OCI-M1 (cell line): ENCODE measurements around the gene PPP2R2D.

ENCODE experiments used
- DNase-seq: peaks from one replicate; lab custom pipeline; 2025; lab: John Stamatoyannopoulos, UW

Gene PPP2R2D

GRCh38 chr10:131889755-131890154 lies 11.1 kb upstream of the PPP2R2D start:
- no peak for DNase-seq

- no peak for DNase-seq
Observed at GRCh38 chr10:131890276-131891195, 10.3 kb upstream of the PPP2R2D start.

DNA sequence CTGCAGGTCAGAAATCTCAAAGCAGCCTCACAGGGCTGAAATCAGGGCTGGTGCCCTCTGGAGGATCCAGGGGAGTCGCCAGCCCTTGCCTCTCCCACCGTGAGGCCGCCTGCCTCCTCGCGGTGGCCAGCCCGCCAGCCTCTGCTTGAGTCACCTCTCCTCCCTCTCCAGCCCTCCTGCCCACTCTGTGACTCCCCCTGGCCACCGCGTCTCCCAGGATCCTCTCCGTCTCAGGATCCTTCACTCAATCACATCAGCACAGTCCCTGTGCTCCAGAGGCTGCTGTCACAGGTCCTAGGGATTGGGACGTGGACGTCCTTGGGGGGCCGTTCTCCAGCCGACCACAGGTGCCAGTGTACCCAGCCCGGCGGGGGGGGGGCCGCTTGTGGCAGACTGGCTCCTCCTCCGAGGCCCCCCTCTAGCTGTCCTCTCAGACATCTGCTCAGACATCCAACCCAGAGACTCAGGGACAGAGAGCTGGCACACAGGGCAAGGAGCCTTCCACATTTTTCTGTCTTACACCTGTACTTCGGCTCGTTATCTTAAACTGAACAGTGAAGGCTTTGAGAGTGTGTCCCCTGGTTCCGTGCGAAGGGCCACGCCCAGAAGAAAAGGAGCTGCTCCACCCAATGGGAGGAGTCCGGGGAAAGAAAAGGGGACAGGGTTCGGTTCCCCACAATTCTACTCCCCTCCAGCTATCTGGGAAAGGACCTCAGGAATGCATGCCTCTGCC lies 9.4 kb upstream of the PPP2R2D start:
- peak; percentile 64 for DNase-seq

DNA sequence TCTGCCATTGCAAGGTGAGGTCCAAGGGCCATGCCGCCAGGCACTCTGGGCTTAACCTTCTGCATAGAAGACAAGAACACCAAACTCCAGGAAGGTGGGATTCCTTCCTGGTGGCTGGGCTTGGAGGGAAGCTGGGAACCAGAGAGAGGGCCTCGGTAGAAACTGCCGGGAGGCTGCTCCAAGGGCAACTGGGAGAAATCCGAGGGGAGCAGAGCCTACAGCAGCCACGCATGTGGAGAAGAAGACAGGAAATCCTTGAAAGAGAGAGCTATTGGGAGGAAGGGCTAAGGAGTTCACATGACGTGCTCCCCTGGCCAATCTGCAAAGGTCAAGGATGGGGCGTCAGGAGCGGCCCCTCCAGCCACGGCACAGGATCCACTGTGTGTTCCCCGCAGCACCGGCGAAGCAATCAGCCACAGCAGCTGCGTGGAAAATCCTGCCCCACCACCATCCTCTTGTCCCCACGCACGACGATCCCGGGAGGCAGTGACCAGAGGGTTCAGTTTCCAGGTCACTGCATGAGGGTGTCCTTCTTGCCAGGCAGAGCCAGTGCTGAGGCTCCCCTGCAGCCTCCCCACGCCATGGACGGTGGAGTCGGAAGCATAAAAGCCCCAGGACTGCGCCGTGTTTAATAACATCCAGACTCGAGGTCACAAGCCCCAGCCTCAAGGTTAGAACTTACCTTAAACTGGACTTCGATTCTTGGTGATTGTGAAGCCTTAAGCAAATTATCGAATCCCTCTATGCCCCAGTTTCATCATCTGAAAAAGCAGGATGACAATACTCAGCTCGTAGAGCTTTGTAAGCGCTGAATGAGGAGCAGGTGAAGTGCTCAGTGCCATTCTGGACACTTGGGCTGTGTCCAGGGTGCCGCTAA lies 8.6 kb upstream of the PPP2R2D start:
- DNase-seq, result no peak

DNA sequence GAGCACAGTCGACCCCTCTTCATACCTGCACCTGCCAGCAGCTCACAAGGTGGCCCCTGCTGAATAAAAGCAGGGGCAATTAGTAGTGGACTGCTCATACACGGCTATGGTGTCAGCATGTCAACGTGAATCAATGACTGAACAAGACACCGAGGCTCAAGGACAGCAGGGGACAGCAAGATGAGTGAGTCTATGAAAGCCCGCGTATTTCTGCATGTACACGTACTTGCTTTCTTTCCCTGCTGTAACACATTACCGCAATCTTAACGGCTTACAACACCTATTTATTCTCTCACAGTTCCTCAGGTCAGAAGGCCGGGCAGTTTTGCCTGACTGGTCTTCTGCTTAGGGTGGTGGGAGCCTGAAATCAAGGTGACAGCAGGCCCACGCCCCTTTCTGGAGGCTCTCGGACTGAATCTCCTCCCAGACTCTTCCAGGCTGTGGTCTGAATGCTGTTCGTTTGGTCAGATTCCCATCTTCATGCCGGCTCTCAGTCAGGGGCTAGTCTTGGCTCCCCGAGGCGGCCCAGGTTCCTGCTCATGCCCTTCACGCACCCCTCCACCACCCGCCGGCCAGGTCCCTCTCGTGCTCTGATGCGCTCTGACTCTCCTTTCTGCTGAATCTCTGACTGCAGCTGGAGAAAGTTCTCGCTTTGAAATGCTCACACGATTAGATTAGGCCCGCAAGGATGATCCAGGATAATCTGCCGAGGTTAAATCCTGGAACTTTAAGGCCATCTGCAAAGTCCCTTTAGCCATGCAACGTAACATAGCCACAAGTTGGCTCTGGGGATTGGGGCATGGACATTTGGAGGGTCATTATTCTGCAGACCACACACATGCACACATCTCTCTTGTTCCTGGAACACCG lies 7.8 kb upstream of the PPP2R2D start:
- DNase-seq, result no peak

DNA sequence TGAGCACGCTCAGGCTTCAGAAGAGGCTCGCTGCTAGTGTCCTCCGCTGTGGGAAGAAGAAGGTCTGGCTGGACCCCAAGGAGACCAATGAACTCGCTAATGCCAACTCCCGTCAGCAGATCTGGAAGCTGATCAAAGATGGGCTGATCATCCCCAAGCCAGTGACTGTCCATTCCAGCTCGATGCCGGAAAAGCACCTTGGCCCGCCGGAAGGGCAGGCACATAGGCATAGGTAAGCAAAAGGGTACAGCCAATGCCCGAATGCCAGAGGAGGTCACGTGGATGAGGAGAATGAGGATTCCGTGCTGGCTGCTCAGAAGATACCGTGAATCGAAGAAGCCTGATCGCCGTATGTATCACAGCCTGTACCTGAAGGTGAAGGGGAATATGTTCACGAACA lies 5.7 kb upstream of the PPP2R2D start:
- DNase-seq, result no peak

DNA sequence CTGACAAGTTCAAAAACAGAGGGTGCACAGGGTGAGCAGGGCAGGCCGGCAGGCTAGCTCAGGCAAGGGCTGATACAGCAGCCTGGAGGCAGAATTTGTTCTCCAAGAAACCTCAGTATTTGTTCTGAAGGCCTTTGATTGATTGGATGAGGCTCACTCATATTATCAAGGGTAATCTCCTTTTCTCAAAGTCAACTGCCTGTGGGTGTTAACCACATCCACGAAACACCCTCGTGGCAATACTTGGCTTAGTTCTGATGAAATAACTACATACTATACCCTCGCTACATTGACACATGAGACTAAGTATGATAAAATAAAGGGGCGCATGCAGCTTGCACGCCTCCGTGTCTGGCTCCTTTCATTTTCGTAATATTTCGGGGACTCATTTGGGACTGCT lies 4.4 kb upstream of the PPP2R2D start:
- peak; percentile 97 for DNase-seq

DNA sequence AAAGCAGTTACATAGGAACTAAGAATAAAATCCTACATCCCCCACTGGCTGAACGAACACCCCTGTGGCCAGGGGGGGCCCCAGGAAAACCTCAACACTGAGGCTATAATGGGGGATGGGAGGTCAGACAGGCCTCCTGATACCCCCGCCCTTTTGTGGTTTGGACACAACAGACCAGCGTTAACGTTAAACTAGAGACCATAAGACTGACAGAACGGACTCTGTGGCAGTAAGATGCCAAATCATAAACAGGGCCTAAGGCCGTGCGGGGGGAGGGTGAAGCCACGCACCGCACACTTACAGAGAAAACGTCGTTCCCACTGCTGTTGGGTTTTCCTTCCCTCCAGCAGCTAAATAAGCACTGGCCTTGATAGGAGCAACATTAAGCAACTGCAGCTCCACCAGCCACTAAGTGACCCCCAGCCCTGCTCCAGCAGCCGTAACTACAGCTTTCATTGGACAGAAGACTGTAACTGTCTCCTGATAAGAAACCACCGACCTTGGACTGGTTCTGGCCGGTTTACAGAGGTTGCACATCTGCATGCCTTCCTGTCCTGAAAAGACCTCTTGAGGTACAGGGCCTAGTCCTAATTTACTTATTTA lies 3.4 kb upstream of the PPP2R2D start:
- DNase-seq, result peak; percentile 100

DNA sequence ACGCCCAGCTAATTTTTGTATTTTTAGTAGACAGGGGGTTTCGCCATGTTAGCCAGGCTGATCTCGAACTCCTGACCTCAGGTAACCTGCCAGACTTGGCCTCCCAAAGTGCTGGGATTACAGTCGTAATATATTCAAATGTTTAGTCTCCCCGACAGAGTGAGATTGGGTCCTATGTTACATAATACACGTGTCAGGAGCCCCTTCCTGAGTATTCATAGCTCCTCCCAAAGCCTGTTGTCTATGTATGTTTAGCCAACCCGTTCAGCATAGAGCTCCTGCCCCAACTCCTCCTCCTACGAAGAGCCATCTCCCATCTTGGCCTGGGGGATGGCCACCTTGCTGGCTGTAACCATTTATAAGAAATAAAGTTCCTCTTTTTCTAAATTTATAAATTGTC lies 2.7 kb upstream of the PPP2R2D start:
- peak; percentile 78 for DNase-seq

GRCh38 chr10:131898713-131899112 lies 2.1 kb upstream of the PPP2R2D start:
- no peak for DNase-seq

DNA sequence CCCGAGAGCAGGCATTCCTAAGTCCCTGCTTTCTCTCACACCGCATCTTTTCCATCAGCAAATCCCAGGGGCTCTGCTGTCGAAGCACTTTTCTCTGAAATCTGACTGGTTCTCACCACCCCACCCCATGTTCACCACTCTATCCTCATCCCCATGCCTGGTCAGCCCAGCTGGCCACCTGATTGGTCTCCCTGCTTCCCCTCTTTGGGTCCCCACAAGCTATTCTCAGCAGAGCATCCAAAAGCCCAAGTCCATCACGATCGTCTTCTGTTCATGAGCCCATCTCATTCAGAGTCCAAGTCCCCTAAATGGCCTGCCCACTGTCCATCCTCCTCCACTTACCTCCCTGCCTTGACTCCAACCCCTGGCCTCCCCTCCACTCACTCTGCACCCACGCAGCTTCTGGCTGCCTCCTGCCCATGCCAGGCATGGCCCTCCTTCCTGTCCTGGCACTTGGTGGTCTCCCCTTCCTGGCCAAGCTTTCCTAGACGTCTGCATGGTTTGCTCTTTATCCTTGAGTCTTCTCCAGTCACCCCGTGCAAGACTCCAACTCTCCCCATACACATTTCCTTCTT lies 1.6 kb upstream of the PPP2R2D start:
- DNase-seq, result no peak

DNA sequence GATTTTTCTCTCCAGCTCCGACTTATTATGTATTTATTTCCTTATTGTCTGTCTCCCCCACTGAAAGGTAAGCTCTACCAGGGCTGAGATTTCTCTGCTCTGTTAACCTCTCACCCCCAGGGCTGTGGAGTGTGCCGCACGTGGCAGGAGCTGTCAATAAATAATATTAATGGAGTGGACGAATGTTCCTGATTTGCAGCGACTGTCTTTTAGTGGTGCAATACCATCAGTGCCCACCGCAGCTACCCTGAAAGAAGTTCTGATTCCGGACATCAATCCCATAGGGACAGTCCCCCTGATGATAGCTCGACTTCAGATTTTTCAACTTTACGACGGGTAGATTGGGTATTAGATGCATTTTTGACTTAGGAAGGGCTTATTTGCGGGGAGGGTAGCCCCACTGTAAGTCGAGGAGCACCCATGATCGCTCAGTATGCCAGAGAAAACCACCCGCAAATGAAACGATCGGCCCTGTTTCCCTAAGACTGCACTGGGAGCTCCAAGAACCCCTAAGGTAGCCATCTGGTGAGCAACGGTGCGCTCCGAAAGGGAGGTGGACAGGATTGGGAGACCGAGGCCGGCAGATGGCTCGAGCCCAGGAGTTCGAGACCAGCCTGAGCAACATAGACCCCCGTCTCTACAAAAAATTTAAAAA lies 986 bp upstream of the PPP2R2D start:
- DNase-seq, result peak; percentile 83

- DNase-seq, result peak; percentile 59
Observed at GRCh38 chr10:131901181-131901829, 497 bp downstream of the PPP2R2D start.

- DNase-seq, result peak; percentile 58
Observed at GRCh38 chr10:131902211-131902610, 1.4 kb downstream of the PPP2R2D start.

GRCh38 chr10:131902691-131903090 lies 1.9 kb downstream of the PPP2R2D start:
- no peak for DNase-seq

- DNase-seq, result no peak
Observed at GRCh38 chr10:131905267-131905571, 4.4 kb downstream of the PPP2R2D start.

DNA sequence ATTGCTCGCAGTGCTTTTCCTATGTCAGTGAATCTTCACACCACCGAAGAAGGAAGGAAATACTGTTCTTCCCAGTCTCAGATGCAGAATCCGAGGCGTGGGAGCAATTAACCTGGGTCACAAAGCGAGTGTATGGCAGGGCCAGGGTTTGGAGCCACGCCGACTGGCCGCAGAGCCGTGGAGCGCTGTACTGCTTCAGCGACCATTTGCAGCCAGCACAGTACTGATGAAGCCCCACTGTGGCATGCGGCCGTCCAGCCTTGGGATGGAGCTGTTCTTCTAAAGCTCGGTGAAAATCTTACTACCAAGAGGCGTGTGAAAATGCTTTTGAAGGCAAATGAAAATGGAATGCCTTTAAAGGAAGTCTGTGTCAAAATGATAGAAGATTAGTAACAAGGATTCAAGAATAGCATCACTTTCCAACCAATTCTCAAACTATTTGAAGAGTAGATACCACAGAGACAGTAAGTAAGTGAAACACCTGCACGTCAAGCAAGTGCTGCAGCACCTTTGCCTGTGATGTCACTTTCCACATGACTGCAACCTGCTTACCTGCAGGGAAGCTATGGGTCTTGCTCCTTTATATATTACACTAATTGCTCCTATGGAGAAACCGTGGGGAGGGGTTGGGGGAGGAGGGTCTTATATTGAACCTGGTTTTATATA lies 4.9 kb downstream of the PPP2R2D start:
- no peak for DNase-seq

- DNase-seq, result no peak
Observed at GRCh38 chr10:131906269-131906639, 5.4 kb downstream of the PPP2R2D start.

GRCh38 chr10:131907679-131908078 lies 6.9 kb downstream of the PPP2R2D start:
- DNase-seq, result no peak
